Stomach (tissue), 9 donors: ENCODE results near the gene PMFBP1. TPM values are rescaled to one million over a fixed set of nuclear protein-coding genes. Genes with fewer than 3 reads are reported as not detected.

Experiments used
- DNase-seq, 2 donors: peaks; one replicate each; pipeline versions ENCODE4 v3.0.0 to v3.0.0-alpha.2; 2013 to 2019
- H3K27ac ChIP-seq, 5 donors: fragments of 200-600 bp in 4 of 5; sonication (generic) in 4 of 5; one replicate each; pipeline ENCODE4 v1.5.1; 2013 to 2019; ENCODE audit warnings: mild to moderate bottlenecking in 1 of 5, moderate library complexity in 1 of 5
- H3K27me3 ChIP-seq, 3 donors: fragments of 200-600 bp; sonication (generic); one replicate each; pipeline ENCODE4 v1.5.1; 2017 to 2019; ENCODE audit warnings: mixed run types in 1 of 3
- H3K36me3 ChIP-seq, 4 donors: fragments of 200-600 bp; sonication (generic); 1 replicate in 3 of 4; 2 replicates in 1 of 4; pipeline ENCODE4 v1.5.1; 2016 to 2019
- H3K4me1 ChIP-seq, 4 donors: fragments of 200-600 bp; sonication (generic); one replicate each; pipeline ENCODE4 v1.5.1; 2016 to 2019
- H3K4me3 ChIP-seq, 4 donors: fragments of 200-600 bp; sonication (generic) in 3 of 4; one replicate each; pipeline ENCODE4 v1.5.1; 2016 to 2019; ENCODE audit warnings: mild to moderate bottlenecking in 1 of 4
- H3K9me3 ChIP-seq, 4 donors: fragments of 200-600 bp; sonication (generic); one replicate each; pipeline ENCODE4 v1.5.1; 2016 to 2019
- CTCF ChIP-seq, 7 experiments: fragments of 450-650 bp in 4 of 7; fragments of 200-600 bp in 3 of 7; sonication (generic) in 3 of 7; IDR thresholded peaks; one replicate each; pipeline ENCODE4 v1.5.1; 2016 to 2019; ENCODE audit warnings: antibody characterized with exemption in 7 of 7, control low read depth in 2 of 7, mild to moderate bottlenecking in 1 of 7
- EP300 ChIP-seq: sonication (generic); formaldehyde crosslinking; IDR thresholded peaks from one replicate; pipeline ENCODE4 v1.6.1; 2017; ENCODE audit warnings: antibody characterized with exemption
- POLR2A ChIP-seq, 4 donors: fragments of 450-650 bp; IDR thresholded peaks; one replicate each; pipeline ENCODE4 v1.6.1; 2016; ENCODE audit warnings: antibody characterized with exemption in 4 of 4, control low read depth in 2 of 4, mild to moderate bottlenecking in 1 of 4, moderate library complexity in 1 of 4
- POLR2AphosphoS5 ChIP-seq, 3 donors: sonication (generic); formaldehyde crosslinking; IDR thresholded peaks; one replicate each; pipeline ENCODE4 v1.6.1; 2016; ENCODE audit warnings: antibody characterized with exemption in 3 of 3
- WGBS, 5 donors: extraction: QIAGEN DNeasy Blood & Tissue Kit in 3 of 5; methylation state at CpG; one replicate each; pipeline versions ENCODE4 v1.1.5 to v1.1.7; 2013 to 2018; 5-methylcytosine and 5-hydroxymethylcytosine counted together
- intact Hi-C: fragments of 100-400 bp; cut with DNase I; formaldehyde crosslinking; loops from one replicate; pipeline ENCODE4 v1.15.1; 2023; ENCODE audit warnings: low total_unique reads
- polyA plus RNA-seq, 3 donors: library from polyadenylated mRNA; stranded (reverse); fragments of 200-250 nt; gene quantifications; one replicate each; pipeline ENCODE4 v1.2.3, GENCODE V29; 2013
- total RNA-seq, 5 donors: library from RNA; depleted of rRNA; stranded (reverse); fragments of >200 nt; gene quantifications; one replicate each; pipeline versions ENCODE4 v1.1.0 to v1.2.3, GENCODE V29; 2014 to 2016
- donor health status: healthy with polysubstance abuse.
- donor health status: Bipolar disorder and iron deficiency.
- donor health status: healthy.

PMFBP1 gene
- total and polyA plus RNA-seq, 8 donors: 0.29 to 9.8 (median 0.92) TPM; not detected in 1

DNA sequence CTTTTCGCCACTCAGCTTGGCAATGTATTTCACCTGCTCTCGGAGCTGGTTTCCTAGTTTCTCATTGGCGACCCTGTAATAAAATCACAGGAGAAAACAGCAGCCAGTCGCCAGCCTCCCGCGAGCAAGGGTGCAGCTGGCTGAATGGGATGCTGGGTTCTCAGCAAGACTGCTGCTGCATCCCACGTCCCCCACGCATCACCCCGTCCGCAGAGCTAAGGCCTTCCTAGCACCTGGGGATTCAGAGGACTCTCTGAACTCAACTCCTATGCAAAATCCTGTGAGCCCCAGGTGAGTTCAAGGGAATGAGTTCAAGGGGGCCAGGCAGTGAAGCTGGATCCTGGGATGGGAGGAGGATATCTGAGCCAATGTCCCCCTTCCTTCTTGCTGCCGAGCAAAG lies 49.0 kb downstream of the PMFBP1 start:
- intact Hi-C loops: loop anchor here (10.0 kb wide), 1 partner anchor 342 kb away; no protein-coding TSS in a partner anchor
- 85 to 97% (median 87%) methylated on average over 7 to 11 of the region's 11 CpGs for WGBS, 5 donors
- DNase-seq: no peak
- H3K4me3 ChIP-seq: no peak overlapping the region
- no peak for TF ChIP-seq CTCF (IDR thresholded peaks at IDR 0.05)
- TF ChIP-seq POLR2AphosphoS5 (IDR thresholded peaks at IDR 0.05): no peak
- TF ChIP-seq POLR2A (IDR thresholded peaks at IDR 0.05): no peak
- no peak for TF ChIP-seq EP300
- H3K27ac ChIP-seq: no peak overlapping the region
- H3K27me3 ChIP-seq: no peaks in the 10 kb centered on the region
- peaks cover 0 to 20% (median 9%) of the 10 kb centered on the region in 4 donors for H3K4me1 ChIP-seq
- H3K36me3 ChIP-seq: no peaks in the 10 kb centered on the region
- H3K9me3 ChIP-seq: no peaks in the 10 kb centered on the region

DNA sequence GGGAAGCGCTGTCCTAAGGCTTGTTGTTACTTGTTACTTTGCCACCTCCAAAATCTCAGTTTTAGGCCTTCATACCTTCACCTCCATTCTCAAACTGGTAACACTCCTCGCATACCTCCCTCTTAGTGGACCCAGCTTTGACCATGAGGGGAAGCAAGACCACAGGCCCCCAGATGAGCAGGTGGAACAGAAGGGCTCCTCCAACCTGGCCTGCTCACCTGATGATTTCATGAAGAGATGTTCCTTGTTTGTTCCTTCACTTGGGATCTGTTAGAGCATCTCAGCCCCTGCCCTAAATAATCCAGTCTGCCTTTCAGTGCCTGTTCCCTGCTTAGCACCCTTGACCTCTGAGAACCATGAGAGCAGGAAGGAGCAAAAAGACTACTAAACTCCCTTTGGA lies 49.6 kb downstream of the PMFBP1 start:
- Histone ChIP-seq H3K27ac (no peak overlapping the region), H3K27me3 (no peaks in the 10 kb centered on the region), H3K4me1 (peaks cover 0 to 20% (median 9%) of the 10 kb centered on the region in 4 donors), H3K36me3 (no peaks in the 10 kb centered on the region), H3K9me3 (no peaks in the 10 kb centered on the region), H3K4me3 (no peak overlapping the region)
- 94 to 100% (median 98%) methylated on average over 2 of the region's 2 CpGs for WGBS, 5 donors
- intact Hi-C loops: loop anchor here (10.0 kb wide), 1 partner anchor 342 kb away; no protein-coding TSS in a partner anchor
- no peak for DNase-seq
- TF ChIP-seq EP300 (no peak), POLR2A (IDR thresholded peaks at IDR 0.05) (no peak), POLR2AphosphoS5 (IDR thresholded peaks at IDR 0.05) (no peak), CTCF (IDR thresholded peaks at IDR 0.05) (no peak)

- TF ChIP-seq CTCF (IDR thresholded peaks at IDR 0.05): no peak
- Histone ChIP-seq H3K27ac (no peak overlapping the region), H3K4me1 (peaks cover 0 to 5% (median 4%) of the 10 kb centered on the region in 4 donors), H3K9me3 (no peaks in the 10 kb centered on the region), H3K36me3 (no peaks in the 10 kb centered on the region), H3K27me3 (no peaks in the 10 kb centered on the region), H3K4me3 (no peak overlapping the region)
- 85 to 92% (median 88%) methylated on average over 5 of the region's 5 CpGs for WGBS, 5 donors
- intact Hi-C loops: loop anchor here (10.0 kb wide), 1 partner anchor 345 kb away; no protein-coding TSS in a partner anchor
- no peak for DNase-seq
Observed at GRCh38 chr16:72120026-72120425, 51.9 kb downstream of the PMFBP1 start.

DNA sequence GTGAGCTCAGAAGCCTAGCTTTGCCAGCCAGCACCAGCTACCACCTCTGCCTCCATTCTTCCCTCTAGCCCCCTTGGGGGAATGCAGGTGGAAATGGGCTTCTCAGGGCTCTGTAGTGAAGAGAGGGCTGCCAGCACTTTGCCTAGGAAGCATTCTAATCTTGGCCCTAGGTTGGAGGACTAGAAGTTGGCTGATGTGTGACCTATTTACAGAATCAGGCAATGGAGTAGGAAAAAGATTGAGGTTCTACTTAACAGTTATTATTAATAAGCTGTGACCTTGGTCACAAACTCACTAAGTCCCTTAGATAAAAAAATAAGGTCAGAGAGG lies 58.4 kb downstream of the PMFBP1 start:
- intact Hi-C loops: no loop called here
- Histone ChIP-seq H3K27ac (no peak overlapping the region), H3K9me3 (no peaks in the 10 kb centered on the region), H3K4me1 (no peaks in the 10 kb centered on the region), H3K36me3 (peaks cover 42 to 55% (median 51%) of the 10 kb centered on the region in 4 donors), H3K27me3 (no peaks in the 10 kb centered on the region), H3K4me3 (no peak overlapping the region)
- no peak for DNase-seq
- TF ChIP-seq EP300 (no peak), POLR2A (IDR thresholded peaks at IDR 0.05) (no peak), CTCF (IDR thresholded peaks at IDR 0.05) (no peak), POLR2AphosphoS5 (IDR thresholded peaks at IDR 0.05) (no peak)
